ENCODE results near the gene NEK4.

GRCh38 chr3:52710512-52710911, 60.2 kb downstream of the NEK4 start:
- TF ChIP-seq, protein P1, sequence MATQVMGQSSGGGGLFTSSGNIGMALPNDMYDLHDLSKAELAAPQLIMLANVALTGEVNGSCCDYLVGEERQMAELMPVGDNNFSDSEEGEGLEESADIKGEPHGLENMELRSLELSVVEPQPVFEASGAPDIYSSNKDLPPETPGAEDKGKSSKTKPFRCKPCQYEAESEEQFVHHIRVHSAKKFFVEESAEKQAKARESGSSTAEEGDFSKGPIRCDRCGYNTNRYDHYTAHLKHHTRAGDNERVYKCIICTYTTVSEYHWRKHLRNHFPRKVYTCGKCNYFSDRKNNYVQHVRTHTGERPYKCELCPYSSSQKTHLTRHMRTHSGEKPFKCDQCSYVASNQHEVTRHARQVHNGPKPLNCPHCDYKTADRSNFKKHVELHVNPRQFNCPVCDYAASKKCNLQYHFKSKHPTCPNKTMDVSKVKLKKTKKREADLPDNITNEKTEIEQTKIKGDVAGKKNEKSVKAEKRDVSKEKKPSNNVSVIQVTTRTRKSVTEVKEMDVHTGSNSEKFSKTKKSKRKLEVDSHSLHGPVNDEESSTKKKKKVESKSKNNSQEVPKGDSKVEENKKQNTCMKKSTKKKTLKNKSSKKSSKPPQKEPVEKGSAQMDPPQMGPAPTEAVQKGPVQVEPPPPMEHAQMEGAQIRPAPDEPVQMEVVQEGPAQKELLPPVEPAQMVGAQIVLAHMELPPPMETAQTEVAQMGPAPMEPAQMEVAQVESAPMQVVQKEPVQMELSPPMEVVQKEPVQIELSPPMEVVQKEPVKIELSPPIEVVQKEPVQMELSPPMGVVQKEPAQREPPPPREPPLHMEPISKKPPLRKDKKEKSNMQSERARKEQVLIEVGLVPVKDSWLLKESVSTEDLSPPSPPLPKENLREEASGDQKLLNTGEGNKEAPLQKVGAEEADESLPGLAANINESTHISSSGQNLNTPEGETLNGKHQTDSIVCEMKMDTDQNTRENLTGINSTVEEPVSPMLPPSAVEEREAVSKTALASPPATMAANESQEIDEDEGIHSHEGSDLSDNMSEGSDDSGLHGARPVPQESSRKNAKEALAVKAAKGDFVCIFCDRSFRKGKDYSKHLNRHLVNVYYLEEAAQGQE (IDR thresholded peaks at IDR 0.05; ENCODE audit: low read depth), result no peak
- TF ChIP-seq YY1 (IDR thresholded peaks at IDR 0.05; ENCODE audit: low read depth) (no peak), CEBPB (IDR thresholded peaks at IDR 0.05) (no peak), TCF12 (IDR thresholded peaks at IDR 0.05; ENCODE audit: low read depth) (no peak), EP300 (IDR thresholded peaks at IDR 0.05; ENCODE audit: borderline replicate concordance) (no peak), RAD21 (IDR thresholded peaks at IDR 0.05; ENCODE audit: low read depth) (no peak), CREB1 (IDR thresholded peaks at IDR 0.05; ENCODE audit: low read depth) (no peak)

All from Ishikawa (cell line).